Measurements from ENCODE around the gene LOC101059915.
"Not testable (repeated sequence)": the region's sequence is repeated elsewhere in the genome, so short reads cannot be mapped to it uniquely, and the experiment has no call there.

LOC101059915 gene

DNA sequence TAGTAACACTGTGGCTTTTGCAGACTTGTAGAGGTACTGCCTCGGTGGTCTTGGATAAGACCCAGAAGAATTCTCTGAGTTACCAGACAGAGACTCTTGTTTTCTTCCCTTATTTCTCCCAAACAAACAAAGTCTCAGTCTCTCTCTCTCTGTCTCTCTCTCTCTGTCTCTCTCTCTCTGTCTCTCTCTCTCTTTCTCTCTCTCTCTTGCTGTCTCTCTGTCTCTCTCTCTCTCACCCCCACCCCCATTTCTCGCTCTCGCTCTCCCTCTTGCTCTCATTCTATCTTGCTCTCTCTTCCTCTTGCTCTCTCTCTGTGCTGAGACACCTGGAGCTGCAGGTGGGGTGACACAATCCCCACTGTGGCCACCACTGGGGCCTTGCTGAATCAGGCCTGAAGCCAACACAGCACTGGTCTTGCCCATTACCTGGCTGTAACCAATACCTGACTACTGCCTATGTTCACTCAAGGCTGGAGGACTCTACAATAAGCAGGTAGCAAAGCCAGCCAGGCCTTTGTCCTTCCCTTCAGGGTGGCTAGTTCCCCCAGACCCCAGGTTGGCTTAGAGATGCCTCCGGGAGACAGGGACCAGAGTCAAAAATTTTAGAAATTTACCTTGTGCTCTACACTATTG lies 12.3 kb downstream of the LOC101059915 start:
- intact Hi-C loops (cut with micrococcal nuclease) (no loop called here), dilution Hi-C loops (cut with MboI; ENCODE audit: extremely low pct_ligation_motif_present, low sequenced_read_pairs) (no loop called here)
- no peaks in the 10 kb centered on the region for H3K27me3 ChIP-seq (ENCODE audit: control insufficient read depth in 2 of 2, insufficient read depth in 2 of 2, low read length in 2 of 2)
- H3K4me3 ChIP-seq (replicated peaks in 1 of 3; ENCODE audit: insufficient read depth in 1 of 3, low read depth in 1 of 3, low read length in 3 of 3), result no peak overlapping the region
- no peaks in the 10 kb centered on the region for H3K9me3 ChIP-seq (replicated peaks; ENCODE audit: control insufficient read depth, insufficient read depth, low read length)
- H3K27ac ChIP-seq (ENCODE audit: insufficient read depth, low read depth, low read length), result no peak overlapping the region
- no peak for FAIRE-seq
- no peak overlapping the region for H3K9ac ChIP-seq (replicated peaks; ENCODE audit: extremely low read depth, insufficient read depth, low read length)
- ChIA-PET CTCF (no interaction called here), POLR2A (no interaction called here)
- BruUV-seq (replicated peaks), result no TSS peak
- H3K36me3 ChIP-seq (ENCODE audit: control insufficient read depth in 2 of 2, extremely low read depth in 1 of 2, insufficient read depth in 2 of 2, low read length in 2 of 2), result no peaks in the 10 kb centered on the region
- H3K4me1 ChIP-seq (ENCODE audit: control insufficient read depth, extremely low read depth, insufficient read depth, low read length), result no peaks in the 10 kb centered on the region
- H2AFZ ChIP-seq (ENCODE audit: low read depth, low read length), result no peak overlapping the region
- H3K79me2 ChIP-seq (ENCODE audit: control insufficient read depth, insufficient read depth, low read length), result no peaks in the 10 kb centered on the region
- TF ChIP-seq POLR2AphosphoS5 (IDR thresholded peaks at IDR 0.05; ENCODE audit: insufficient read depth, low read depth, low read length), result no peak
- no peak overlapping the region for H3K4me2 ChIP-seq (ENCODE audit: insufficient read depth, low read length)
- no peak for DNase-seq (ENCODE audit: low read depth, low spot score)
- no peaks in the 10 kb centered on the region for H3K9me1 ChIP-seq (replicated peaks; ENCODE audit: control insufficient read depth, extremely low read depth, insufficient read depth, low read length)
- no peaks in the 10 kb centered on the region for H4K20me1 ChIP-seq (replicated peaks; ENCODE audit: control insufficient read depth, extremely low read depth, insufficient read depth, low read length)

DNA sequence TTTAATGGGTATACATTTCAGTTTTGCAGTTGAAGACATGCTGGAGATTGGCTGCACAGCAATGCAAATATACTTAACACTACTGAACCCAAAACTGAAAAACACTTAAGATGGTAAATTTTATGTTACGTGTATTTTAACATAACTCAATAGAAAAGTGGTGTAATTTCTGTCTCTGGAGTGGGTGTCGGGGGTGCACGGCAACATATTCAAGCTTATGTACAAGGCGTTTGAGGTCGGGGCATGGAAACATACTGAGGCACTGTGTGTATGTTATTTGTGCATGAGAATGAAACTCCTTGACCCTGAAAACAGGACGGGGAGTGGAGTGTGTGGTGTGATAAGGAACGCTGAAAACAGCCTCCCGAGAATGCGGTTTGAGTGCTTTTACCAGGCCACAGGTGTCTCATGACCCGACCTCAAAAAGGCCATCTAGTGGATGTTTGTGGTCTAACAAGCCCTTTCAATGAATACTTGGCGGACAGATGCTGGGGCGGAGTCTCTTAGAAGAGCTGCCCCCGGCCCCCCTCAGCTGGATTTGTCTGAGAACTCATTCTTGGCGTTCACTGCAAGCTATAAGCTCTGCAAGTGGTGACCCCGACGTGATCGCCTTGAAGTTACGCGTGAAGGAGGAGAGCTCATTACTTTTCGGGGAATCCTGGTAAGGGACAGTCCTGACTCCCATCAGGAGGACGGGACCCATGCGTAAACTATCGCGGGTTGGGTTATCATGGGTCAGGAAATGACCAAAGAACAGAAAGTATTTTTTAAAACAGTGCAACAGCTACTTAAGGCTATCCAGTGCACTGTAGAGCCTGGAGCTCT lies 29.5 kb downstream of the LOC101059915 start:
- POLR2A ChIA-PET; H3K36me3 ChIP-seq (ENCODE audit: control insufficient read depth in 2 of 2, extremely low read depth in 1 of 2, insufficient read depth in 2 of 2, low read length in 2 of 2); intact Hi-C loops (cut with micrococcal nuclease); H3K4me1 ChIP-seq (ENCODE audit: control insufficient read depth, extremely low read depth, insufficient read depth, low read length); CTCF ChIA-PET; H3K9me3 ChIP-seq (replicated peaks; ENCODE audit: control insufficient read depth, insufficient read depth, low read length); DNase-seq (ENCODE audit: low read depth, low spot score); BruUV-seq (replicated peaks); H2AFZ ChIP-seq (ENCODE audit: low read depth, low read length); H3K79me2 ChIP-seq (ENCODE audit: control insufficient read depth, insufficient read depth, low read length); dilution Hi-C loops (cut with MboI; ENCODE audit: extremely low pct_ligation_motif_present, low sequenced_read_pairs); H4K20me1 ChIP-seq (replicated peaks; ENCODE audit: control insufficient read depth, extremely low read depth, insufficient read depth, low read length); H3K4me2 ChIP-seq (ENCODE audit: insufficient read depth, low read length); H3K27me3 ChIP-seq (ENCODE audit: control insufficient read depth in 2 of 2, insufficient read depth in 2 of 2, low read length in 2 of 2); H3K9me1 ChIP-seq (replicated peaks; ENCODE audit: control insufficient read depth, extremely low read depth, insufficient read depth, low read length); H3K27ac ChIP-seq (ENCODE audit: insufficient read depth, low read depth, low read length); H3K4me3 ChIP-seq (replicated peaks in 1 of 3; ENCODE audit: insufficient read depth in 1 of 3, low read depth in 1 of 3, low read length in 3 of 3); FAIRE-seq; H3K9ac ChIP-seq (replicated peaks; ENCODE audit: extremely low read depth, insufficient read depth, low read length): not testable (repeated sequence)

DNA sequence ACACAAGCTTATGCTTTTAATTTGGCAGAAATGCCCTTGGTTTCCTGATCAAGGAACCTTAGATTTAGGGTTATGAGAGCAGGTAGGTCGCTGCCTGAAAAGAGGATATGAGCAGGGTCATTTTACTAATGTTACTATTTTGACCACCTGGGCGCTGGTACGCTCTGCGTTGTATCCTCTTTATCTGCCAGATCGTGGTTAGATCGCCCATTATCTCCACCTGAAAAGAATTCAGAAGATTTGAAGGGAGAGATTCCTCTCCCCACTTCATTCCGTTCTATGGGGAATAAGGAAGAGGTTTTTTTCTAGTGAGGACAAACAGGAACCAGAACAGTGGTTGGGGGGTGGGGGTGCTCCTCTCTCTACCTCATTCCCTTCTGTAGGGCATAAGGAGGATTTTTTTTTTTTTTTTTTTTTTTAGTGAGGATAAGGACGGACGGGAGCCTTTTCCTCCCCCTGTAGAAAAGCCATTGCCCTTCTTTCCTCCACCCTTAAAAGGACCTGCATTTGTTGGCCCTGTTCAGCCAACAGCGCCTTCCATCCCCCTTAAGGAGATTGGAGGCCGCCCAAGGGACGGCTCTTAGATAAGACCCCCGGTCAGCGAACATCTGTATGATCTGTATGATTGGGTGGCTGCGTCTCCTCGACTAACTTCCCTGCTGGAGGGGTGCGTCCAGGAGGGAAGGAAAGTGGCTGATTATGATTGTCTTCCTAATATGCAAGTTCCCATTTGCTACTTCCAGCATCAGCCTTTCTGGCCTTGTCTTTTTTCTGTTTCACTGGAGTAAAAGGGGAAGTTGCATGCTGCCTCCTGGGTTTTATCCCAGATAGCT lies 30.3 kb downstream of the LOC101059915 start:
- H3K4me3 ChIP-seq (replicated peaks in 1 of 3; ENCODE audit: insufficient read depth in 1 of 3, low read depth in 1 of 3, low read length in 3 of 3); DNase-seq (ENCODE audit: low read depth, low spot score); BruUV-seq (replicated peaks); H3K27me3 ChIP-seq (ENCODE audit: control insufficient read depth in 2 of 2, insufficient read depth in 2 of 2, low read length in 2 of 2); POLR2A ChIA-PET; intact Hi-C loops (cut with micrococcal nuclease); H3K4me1 ChIP-seq (ENCODE audit: control insufficient read depth, extremely low read depth, insufficient read depth, low read length); FAIRE-seq; H3K27ac ChIP-seq (ENCODE audit: insufficient read depth, low read depth, low read length); H3K79me2 ChIP-seq (ENCODE audit: control insufficient read depth, insufficient read depth, low read length); H3K36me3 ChIP-seq (ENCODE audit: control insufficient read depth in 2 of 2, extremely low read depth in 1 of 2, insufficient read depth in 2 of 2, low read length in 2 of 2); H3K4me2 ChIP-seq (ENCODE audit: insufficient read depth, low read length); dilution Hi-C loops (cut with MboI; ENCODE audit: extremely low pct_ligation_motif_present, low sequenced_read_pairs); H3K9me1 ChIP-seq (replicated peaks; ENCODE audit: control insufficient read depth, extremely low read depth, insufficient read depth, low read length); H2AFZ ChIP-seq (ENCODE audit: low read depth, low read length); CTCF ChIA-PET; H3K9me3 ChIP-seq (replicated peaks; ENCODE audit: control insufficient read depth, insufficient read depth, low read length); H3K9ac ChIP-seq (replicated peaks; ENCODE audit: extremely low read depth, insufficient read depth, low read length); H4K20me1 ChIP-seq (replicated peaks; ENCODE audit: control insufficient read depth, extremely low read depth, insufficient read depth, low read length): not testable (repeated sequence)

Measured in endothelial cell of umbilical vein (primary cell).